GM18507 (cell line): ENCODE measurements around the gene CALN1.

ENCODE experiments used
- DNase-seq: peaks from one replicate; pipeline ENCODE4 v3.0.0; 2011; ENCODE audit warnings: low read depth; ENCODE audit not compliant: insufficient read length; ENCODE audit errors: extremely low spot score
- FAIRE-seq: peaks from 2 replicates; lab custom pipeline; 2011; peaks lifted over from hg19 to GRCh38; lab: Jason Lieb, UNC

The CALN1 gene

GRCh38 chr7:72283309-72283708 is 128.8 kb downstream of the CALN1 start:
- FAIRE-seq: no peak
- DNase-seq: no peak

- FAIRE-seq (no peak), DNase-seq (no peak)
Observed at GRCh38 chr7:72281308-72281707, 130.8 kb downstream of the CALN1 start.

GRCh38 chr7:72279203-72279602 is 132.9 kb downstream of the CALN1 start:
- no peak for FAIRE-seq
- DNase-seq: no peak

- FAIRE-seq: no peak
Observed at GRCh38 chr7:72278550-72278949, 133.6 kb downstream of the CALN1 start.

GRCh38 chr7:72275382-72276070 is 136.6 kb downstream of the CALN1 start:
- FAIRE-seq (no peak), DNase-seq (no peak)

More at GRCh38 chr7:72278550-72278949, 133.6 kb downstream of the CALN1 start:
- no peak for DNase-seq

- no peak for DNase-seq
- FAIRE-seq: no peak
Observed at GRCh38 chr7:72272479-72272878, 139.7 kb downstream of the CALN1 start.

- no peak for DNase-seq
- no peak for FAIRE-seq
Observed at GRCh38 chr7:72268796-72269195, 143.3 kb downstream of the CALN1 start.

GRCh38 chr7:72268090-72268489 is 144.0 kb downstream of the CALN1 start:
- no peak for FAIRE-seq
- no peak for DNase-seq

GRCh38 chr7:72267291-72267800 is 144.8 kb downstream of the CALN1 start:
- no peak for DNase-seq
- FAIRE-seq: no peak

- FAIRE-seq (no peak), DNase-seq (no peak)
Observed at GRCh38 chr7:72266771-72267170, 145.4 kb downstream of the CALN1 start.

- FAIRE-seq: no peak
- DNase-seq: no peak
Observed at GRCh38 chr7:72265071-72265904, 146.8 kb downstream of the CALN1 start.

GRCh38 chr7:72260406-72260805 is 151.7 kb downstream of the CALN1 start:
- DNase-seq (no peak), FAIRE-seq (no peak)

GRCh38 chr7:72258074-72258473 is 154.1 kb downstream of the CALN1 start:
- no peak for FAIRE-seq
- DNase-seq: no peak

- DNase-seq: no peak
- no peak for FAIRE-seq
Observed at GRCh38 chr7:72254455-72254854, 157.7 kb downstream of the CALN1 start.

GRCh38 chr7:72249106-72249505 is 163.0 kb downstream of the CALN1 start:
- DNase-seq: no peak
- no peak for FAIRE-seq

- no peak for FAIRE-seq
Observed at GRCh38 chr7:72244826-72245398, 167.2 kb downstream of the CALN1 start.

GRCh38 chr7:72243329-72243728 is 168.8 kb downstream of the CALN1 start:
- no peak for DNase-seq
- FAIRE-seq: no peak

More at GRCh38 chr7:72244826-72245398, 167.2 kb downstream of the CALN1 start:
- DNase-seq: no peak

- no peak for DNase-seq
- no peak for FAIRE-seq
Observed at GRCh38 chr7:72235351-72235750, 176.8 kb downstream of the CALN1 start.

- DNase-seq (no peak), FAIRE-seq (no peak)
Observed at GRCh38 chr7:72234086-72234485, 178.1 kb downstream of the CALN1 start.

GRCh38 chr7:72230281-72230680 is 181.9 kb downstream of the CALN1 start:
- no peak for DNase-seq
- no peak for FAIRE-seq
